Subcutaneous adipose tissue (tissue), 4 donors: ENCODE measurements around the gene TSHR. TPM values are rescaled to one million over a fixed set of nuclear protein-coding genes. Genes with fewer than 3 reads are reported as not detected.

Source experiments
- CTCF ChIP-seq: fragments of 450-650 bp; IDR thresholded peaks from one replicate; pipeline ENCODE4 v1.5.1; 2016; ENCODE audit warnings: low read depth, mild to moderate bottlenecking, control low read depth, antibody characterized with exemption, moderate library complexity
- total RNA-seq, 4 donors: library from RNA; depleted of rRNA; stranded (reverse); fragments of >200 nt; gene quantifications; one replicate each; pipeline ENCODE4 v1.1.0, GENCODE V29; 2016

Gene TSHR
- total RNA-seq, 4 donors from 2014 or later, result 0.34 to 1.7 TPM; not detected in 2

- no peak for TF ChIP-seq CTCF
Measured at GRCh38 chr14:81137316-81137715, 181.9 kb downstream of the TSHR start.

- TF ChIP-seq CTCF, result no peak
Measured at GRCh38 chr14:81138429-81138828, 183.0 kb downstream of the TSHR start.

- TF ChIP-seq CTCF, result no peak
Measured at GRCh38 chr14:81141426-81141825, 186.0 kb downstream of the TSHR start.

- TF ChIP-seq CTCF, result no peak
Measured at GRCh38 chr14:81143793-81144192, 188.4 kb downstream of the TSHR start.

- no peak for TF ChIP-seq CTCF
Measured at GRCh38 chr14:81144824-81145603, 189.6 kb downstream of the TSHR start.

- TF ChIP-seq CTCF, result no peak
Measured at GRCh38 chr14:81147140-81147897, 191.9 kb downstream of the TSHR start.

- TF ChIP-seq CTCF, result no peak
Measured at GRCh38 chr14:81148635-81149034, 193.2 kb downstream of the TSHR start.
